A549 treated with AZD2906 at 1 μM for 4 hours (cell line): ENCODE data around the gene C5orf52. TPM values are rescaled to one million over a fixed set of nuclear protein-coding genes. Genes with fewer than 3 reads are reported as not detected.

Experiments used
- total RNA-seq: library from RNA; stranded (reverse); fragments of 200-300 nt; extraction: Qiagen RNA extraction; gene quantifications from 5 replicates; pipeline ENCODE4 v1.2.3, GENCODE V29; 2022

C5orf52 gene
- total RNA-seq = not detected in 5 replicates

GRCh38 chr5:157670662-157671591, at the start of gene C5orf52:
TSS of gene C5orf52 (plus strand) at chr5:157671533. CDS start at chr5:157671615, 82 bp downstream.

GRCh38 chr5:157652377-157652692, 19.0 kb upstream of the C5orf52 start, which contains the start of gene SOX30:
TSS of gene SOX30 (minus strand) at chr5:157652438. CDS start at chr5:157652078, 360 bp downstream.

Other genes starting within 250 kb of the C5orf52 start
- 9.1 to 11.9 TPM (median 10.0 TPM) in 5 replicates for gene NIPAL4, start 211.3 kb upstream of the C5orf52 start, total RNA-seq
- 7.7 to 10.6 TPM (median 10.1 TPM) in 5 replicates for gene ADAM19, start 95.8 kb upstream of the C5orf52 start, total RNA-seq
- gene SOX30, start 19.1 kb upstream of the C5orf52 start, total RNA-seq = 0.03 TPM in 1 of 5 replicates, not detected in the others
- 21.0 to 28.7 TPM (median 25.3 TPM) in 5 replicates for gene THG1L, start 59.9 kb downstream of the C5orf52 start, total RNA-seq
- 2.4 to 2.9 TPM (median 2.8 TPM) in 5 replicates for gene LSM11, start 72.2 kb downstream of the C5orf52 start, total RNA-seq
- 65.4 to 78.4 TPM (median 69.9 TPM) in 5 replicates for gene CLINT1, start 187.6 kb downstream of the C5orf52 start, total RNA-seq